Central memory CD8-positive, alpha-beta T cell (primary cell): ENCODE measurements around the gene MYCBPAP.

Experiments used
- ATAC-seq: fragments of 150-1000 bp; cut with Tn5 transposase; replicated peaks from 2 replicates; pipeline ENCODE4 v1.10.0; 2022; ENCODE audit warnings: mild to moderate bottlenecking, moderate FRiP score, moderate number of reproducible peaks; ENCODE audit not compliant: poor library complexity, severe bottlenecking; ENCODE audit errors: extremely low read depth
- DNase-seq, 2 donors: peaks; one replicate each; pipeline ENCODE4 v3.0.0; 2021; ENCODE audit warnings: low spot score in 2 of 2
- H3K27ac Mint-ChIP-seq: one replicate; pipeline ENCODE4 v1.8.0; 2022; ENCODE audit warnings: low read depth, mild to moderate bottlenecking, moderate library complexity, mixed read lengths
- H3K27me3 Mint-ChIP-seq: one replicate; pipeline ENCODE4 v1.8.0; 2022; ENCODE audit warnings: mixed read lengths
- H3K36me3 Mint-ChIP-seq: one replicate; pipeline ENCODE4 v1.8.0; 2022; ENCODE audit warnings: mild to moderate bottlenecking, moderate library complexity, mixed read lengths; ENCODE audit not compliant: insufficient read depth
- H3K4me1 Mint-ChIP-seq: one replicate; pipeline ENCODE4 v1.8.0; 2022; ENCODE audit warnings: mixed read lengths
- H3K4me3 Mint-ChIP-seq: one replicate; pipeline ENCODE4 v1.8.0; 2022; ENCODE audit warnings: mild to moderate bottlenecking, moderate library complexity, mixed read lengths
- H3K9me3 Mint-ChIP-seq: one replicate; pipeline ENCODE4 v1.8.0; 2022; ENCODE audit warnings: mixed read lengths

Gene MYCBPAP

GRCh38 chr17:50551433-50551815 lies 43.2 kb downstream of the MYCBPAP start:
- Mint-ChIP-seq H3K27ac (no peak overlapping the region), H3K4me1 (peaks cover 23% of the 10 kb centered on the region), H3K36me3 (peaks cover 9% of the 10 kb centered on the region), H3K9me3 (no peaks in the 10 kb centered on the region), H3K27me3 (no peaks in the 10 kb centered on the region), H3K4me3 (no peak overlapping the region)
- ATAC-seq (no peak), DNase-seq (no peak)

- H3K36me3 Mint-ChIP-seq: peaks cover 7% of the 10 kb centered on the region
- H3K27me3 Mint-ChIP-seq: no peaks in the 10 kb centered on the region
- no peak overlapping the region for H3K4me3 Mint-ChIP-seq
- H3K27ac Mint-ChIP-seq: no peak overlapping the region
- ATAC-seq (no peak), DNase-seq (no peak)
- peaks cover 19% of the 10 kb centered on the region for H3K4me1 Mint-ChIP-seq
- H3K9me3 Mint-ChIP-seq: no peaks in the 10 kb centered on the region
Measured at GRCh38 chr17:50551884-50552283, 43.6 kb downstream of the MYCBPAP start.

GRCh38 chr17:50554201-50554600 lies 46.0 kb downstream of the MYCBPAP start:
- peaks cover 14% of the 10 kb centered on the region for H3K4me1 Mint-ChIP-seq
- no peak overlapping the region for H3K27ac Mint-ChIP-seq

GRCh38 chr17:50556803-50557202 lies 48.6 kb downstream of the MYCBPAP start:
- no peak overlapping the region for H3K27ac Mint-ChIP-seq
- H3K27me3 Mint-ChIP-seq: peaks cover 33% of the 10 kb centered on the region
- H3K36me3 Mint-ChIP-seq: peaks cover 6% of the 10 kb centered on the region
- H3K9me3 Mint-ChIP-seq: no peaks in the 10 kb centered on the region
- peaks cover 19% of the 10 kb centered on the region for H3K4me1 Mint-ChIP-seq
- no peak for ATAC-seq
- H3K4me3 Mint-ChIP-seq: no peak overlapping the region
- no peak for DNase-seq

More at GRCh38 chr17:50554201-50554600, 46.0 kb downstream of the MYCBPAP start:
- ATAC-seq (no peak), DNase-seq (no peak)
- peaks cover 8% of the 10 kb centered on the region for H3K36me3 Mint-ChIP-seq
- no peaks in the 10 kb centered on the region for H3K9me3 Mint-ChIP-seq
- H3K4me3 Mint-ChIP-seq: no peak overlapping the region
- H3K27me3 Mint-ChIP-seq: peaks cover 21% of the 10 kb centered on the region

GRCh38 chr17:50557630-50558029 lies 49.4 kb downstream of the MYCBPAP start:
- H3K27ac Mint-ChIP-seq: no peak overlapping the region
- DNase-seq (no peak), ATAC-seq (no peak)
- H3K36me3 Mint-ChIP-seq: peaks cover 5% of the 10 kb centered on the region
- H3K4me1 Mint-ChIP-seq: peaks cover 27% of the 10 kb centered on the region
- peaks cover 41% of the 10 kb centered on the region for H3K27me3 Mint-ChIP-seq
- no peak overlapping the region for H3K4me3 Mint-ChIP-seq
- H3K9me3 Mint-ChIP-seq: no peaks in the 10 kb centered on the region

- peaks cover 46% of the 10 kb centered on the region for H3K27me3 Mint-ChIP-seq
- no peak for ATAC-seq
- peaks cover 27% of the 10 kb centered on the region for H3K4me1 Mint-ChIP-seq
- H3K4me3 Mint-ChIP-seq: peak overlapping the region; percentile 76
- H3K9me3 Mint-ChIP-seq: no peaks in the 10 kb centered on the region
- no peak for DNase-seq
- peaks cover 5% of the 10 kb centered on the region for H3K36me3 Mint-ChIP-seq
- no peak overlapping the region for H3K27ac Mint-ChIP-seq
Measured at GRCh38 chr17:50558091-50558490, 49.9 kb downstream of the MYCBPAP start.

- no peak for DNase-seq
- Mint-ChIP-seq H3K4me1 (peaks cover 24% of the 10 kb centered on the region), H3K27me3 (peaks cover 51% of the 10 kb centered on the region), H3K27ac (no peak overlapping the region), H3K9me3 (no peaks in the 10 kb centered on the region), H3K4me3 (peak overlapping the region; percentile 76), H3K36me3 (peaks cover 5% of the 10 kb centered on the region)
- ATAC-seq: no peak
Measured at GRCh38 chr17:50558581-50558940, 50.3 kb downstream of the MYCBPAP start.

GRCh38 chr17:50558941-50559614 lies 50.8 kb downstream of the MYCBPAP start:
- Mint-ChIP-seq H3K36me3 (peaks cover 5% of the 10 kb centered on the region), H3K9me3 (no peaks in the 10 kb centered on the region), H3K4me1 (peaks cover 21% of the 10 kb centered on the region), H3K27me3 (peaks cover 56% of the 10 kb centered on the region), H3K27ac (no peak overlapping the region), H3K4me3 (peak overlapping the region; percentile 76)
- DNase-seq (no peak), ATAC-seq (no peak)

- H3K27ac Mint-ChIP-seq: no peak overlapping the region
- DNase-seq (no peak), ATAC-seq (peak; percentile 13)
- H3K9me3 Mint-ChIP-seq: no peaks in the 10 kb centered on the region
- H3K4me3 Mint-ChIP-seq: peak overlapping the region; percentile 76
- peaks cover 22% of the 10 kb centered on the region for H3K4me1 Mint-ChIP-seq
- H3K36me3 Mint-ChIP-seq: peaks cover 5% of the 10 kb centered on the region
- H3K27me3 Mint-ChIP-seq: peaks cover 62% of the 10 kb centered on the region
Measured at GRCh38 chr17:50559674-50560184, 51.5 kb downstream of the MYCBPAP start.

- H3K36me3 Mint-ChIP-seq: peaks cover 9% of the 10 kb centered on the region
Measured at GRCh38 chr17:50560185-50560824, 52.1 kb downstream of the MYCBPAP start, which contains the start of gene CACNA1G. CACNA1G (plus strand) TSS chr17:50560715; CDS start chr17:50561460, 745 bp downstream.

GRCh38 chr17:50560931-50561745 lies 52.9 kb downstream of the MYCBPAP start:
- Mint-ChIP-seq H3K4me3 (peak overlapping the region; percentile 76), H3K4me1 (peaks cover 35% of the 10 kb centered on the region)

More at GRCh38 chr17:50560185-50560824, 52.1 kb downstream of the MYCBPAP start, which contains the start of gene CACNA1G:
- DNase-seq (peak; percentile 70 to 76), ATAC-seq (peak; percentile 90)
- Mint-ChIP-seq H3K4me1 (peaks cover 28% of the 10 kb centered on the region), H3K27me3 (peaks cover 68% of the 10 kb centered on the region), H3K27ac (no peak within 1 kb of the TSS), H3K9me3 (no peaks in the 10 kb centered on the region), H3K4me3 (peak within 1 kb of the TSS; percentile 76)

GRCh38 chr17:50561746-50562141 lies 53.5 kb downstream of the MYCBPAP start:
- Mint-ChIP-seq H3K4me1 (peaks cover 35% of the 10 kb centered on the region), H3K9me3 (no peaks in the 10 kb centered on the region), H3K36me3 (peaks cover 16% of the 10 kb centered on the region), H3K27ac (no peak overlapping the region), H3K27me3 (peaks cover 82% of the 10 kb centered on the region), H3K4me3 (peak overlapping the region; percentile 69)
- ATAC-seq: no peak
- no peak for DNase-seq

More at GRCh38 chr17:50560931-50561745, 52.9 kb downstream of the MYCBPAP start:
- no peak overlapping the region for H3K27ac Mint-ChIP-seq
- no peak for ATAC-seq
- no peak for DNase-seq
- H3K9me3 Mint-ChIP-seq: no peaks in the 10 kb centered on the region
- H3K27me3 Mint-ChIP-seq: peaks cover 76% of the 10 kb centered on the region
- H3K36me3 Mint-ChIP-seq: peaks cover 16% of the 10 kb centered on the region
